NCI-H774 (cell line): Measurements from ENCODE around the gene KIF13A.
"Not testable (repeated sequence)": the region's sequence is repeated elsewhere in the genome, so short reads cannot be mapped to it uniquely, and the experiment has no call there.

ENCODE experiments used
- DNase-seq: peaks from one replicate; lab custom pipeline; 2025; lab: John Stamatoyannopoulos, UW

The KIF13A gene

DNA sequence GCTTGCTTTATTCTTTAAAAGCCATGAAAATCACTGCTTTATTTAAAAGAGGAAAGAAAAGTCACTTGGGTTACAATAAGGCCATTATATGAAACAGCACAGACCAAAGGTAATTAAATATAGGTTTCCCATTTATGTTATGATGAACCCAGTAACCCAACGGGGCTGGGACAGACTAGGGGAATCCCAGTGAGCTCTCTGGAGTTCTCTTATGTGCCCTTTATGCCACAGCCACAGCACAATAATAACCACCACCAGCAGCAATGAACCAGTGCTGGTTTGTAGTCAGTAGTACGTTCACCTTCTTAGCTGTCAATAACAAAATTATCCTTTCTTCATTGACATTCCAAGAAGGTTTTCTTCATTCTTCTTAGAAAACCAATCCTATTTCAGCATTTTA lies 87.4 kb downstream of the KIF13A start:
- DNase-seq: no peak

- no peak for DNase-seq
Measured at GRCh38 chr6:17899491-17899890, 87.9 kb downstream of the KIF13A start.

DNA sequence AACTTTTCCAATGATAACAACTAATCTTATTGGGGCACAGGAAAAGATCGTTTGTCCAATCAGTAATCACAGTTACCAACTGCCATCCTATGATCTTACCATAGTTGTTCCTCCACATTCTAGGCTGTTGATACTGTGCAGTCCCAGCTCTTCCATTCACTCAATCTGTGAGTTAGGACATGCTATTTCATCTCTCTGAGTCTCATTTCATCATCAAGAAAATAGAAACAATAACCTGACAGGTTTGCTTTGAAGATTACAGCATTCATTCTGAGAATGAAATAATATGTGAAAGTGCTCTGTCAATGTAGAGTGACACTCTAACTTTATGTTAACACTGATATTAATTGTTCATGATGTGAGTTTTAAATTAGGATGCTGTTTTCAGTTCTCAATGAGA lies 89.8 kb downstream of the KIF13A start:
- no peak for DNase-seq

DNA sequence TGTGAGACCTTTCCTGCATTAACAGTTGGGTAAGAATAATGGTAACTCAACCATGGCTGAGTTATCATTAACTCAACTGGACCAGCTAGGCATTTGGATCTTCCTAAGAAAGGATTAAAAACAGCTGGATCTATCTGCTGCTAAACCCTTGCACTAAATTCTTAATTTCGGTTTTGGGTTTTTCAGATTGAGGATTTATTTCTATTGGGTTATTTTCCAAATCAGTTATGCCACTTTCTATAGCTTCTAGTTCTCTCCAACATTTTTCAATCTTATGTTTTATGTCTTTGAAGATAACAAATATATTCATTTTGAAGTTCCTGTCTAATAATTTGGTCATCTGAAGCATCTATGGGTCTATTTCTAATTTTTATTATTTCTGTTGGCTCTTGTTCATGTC lies 92.5 kb downstream of the KIF13A start:
- no peak for DNase-seq

- no peak for DNase-seq
Measured at GRCh38 chr6:17894191-17894590, 93.2 kb downstream of the KIF13A start.

GRCh38 chr6:17892097-17892686 lies 95.2 kb downstream of the KIF13A start:
- no peak for DNase-seq

DNA sequence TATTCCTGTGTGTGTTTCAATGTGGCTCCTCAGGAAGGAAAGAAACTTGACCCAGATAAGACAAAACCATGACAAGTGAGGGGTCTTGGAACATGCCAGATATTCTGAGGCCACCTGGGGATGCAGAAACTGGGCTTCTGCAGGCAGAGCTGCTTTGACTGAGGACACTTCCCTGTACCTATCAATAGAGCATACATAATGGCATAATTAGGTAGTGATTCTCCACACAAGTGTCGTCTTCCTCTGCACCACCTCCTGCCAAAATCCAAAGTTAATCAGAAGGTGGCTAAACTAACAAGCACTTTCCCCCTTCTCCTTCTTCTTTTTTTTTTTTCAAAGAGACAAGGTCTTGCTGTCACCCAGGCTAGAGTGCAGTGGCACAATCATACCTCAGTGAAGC lies 97.1 kb downstream of the KIF13A start:
- no peak for DNase-seq

- DNase-seq: not testable (repeated sequence)
Measured at GRCh38 chr6:17889777-17890176, 97.7 kb downstream of the KIF13A start.

DNA sequence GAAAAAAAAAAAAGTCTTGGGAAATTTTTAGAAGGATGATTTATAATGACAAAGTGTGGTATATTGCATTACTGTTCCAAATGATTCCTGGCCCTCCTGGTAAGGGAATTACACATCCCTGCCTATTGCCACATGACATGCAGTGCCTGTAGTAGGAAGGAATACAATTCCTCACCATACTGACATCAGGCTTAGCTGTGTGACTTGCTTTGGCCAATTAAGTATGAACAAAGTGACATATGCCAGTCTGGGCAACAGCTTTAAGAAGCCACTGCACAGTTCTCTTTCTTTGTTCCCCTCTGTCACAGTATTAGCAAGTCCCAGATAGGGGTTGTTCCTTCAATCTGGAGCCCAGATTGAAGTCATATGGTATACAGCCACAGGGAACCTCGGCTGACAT lies 100.5 kb downstream of the KIF13A start:
- DNase-seq: no peak

- no peak for DNase-seq
Measured at GRCh38 chr6:17885889-17886576, 101.4 kb downstream of the KIF13A start.

DNA sequence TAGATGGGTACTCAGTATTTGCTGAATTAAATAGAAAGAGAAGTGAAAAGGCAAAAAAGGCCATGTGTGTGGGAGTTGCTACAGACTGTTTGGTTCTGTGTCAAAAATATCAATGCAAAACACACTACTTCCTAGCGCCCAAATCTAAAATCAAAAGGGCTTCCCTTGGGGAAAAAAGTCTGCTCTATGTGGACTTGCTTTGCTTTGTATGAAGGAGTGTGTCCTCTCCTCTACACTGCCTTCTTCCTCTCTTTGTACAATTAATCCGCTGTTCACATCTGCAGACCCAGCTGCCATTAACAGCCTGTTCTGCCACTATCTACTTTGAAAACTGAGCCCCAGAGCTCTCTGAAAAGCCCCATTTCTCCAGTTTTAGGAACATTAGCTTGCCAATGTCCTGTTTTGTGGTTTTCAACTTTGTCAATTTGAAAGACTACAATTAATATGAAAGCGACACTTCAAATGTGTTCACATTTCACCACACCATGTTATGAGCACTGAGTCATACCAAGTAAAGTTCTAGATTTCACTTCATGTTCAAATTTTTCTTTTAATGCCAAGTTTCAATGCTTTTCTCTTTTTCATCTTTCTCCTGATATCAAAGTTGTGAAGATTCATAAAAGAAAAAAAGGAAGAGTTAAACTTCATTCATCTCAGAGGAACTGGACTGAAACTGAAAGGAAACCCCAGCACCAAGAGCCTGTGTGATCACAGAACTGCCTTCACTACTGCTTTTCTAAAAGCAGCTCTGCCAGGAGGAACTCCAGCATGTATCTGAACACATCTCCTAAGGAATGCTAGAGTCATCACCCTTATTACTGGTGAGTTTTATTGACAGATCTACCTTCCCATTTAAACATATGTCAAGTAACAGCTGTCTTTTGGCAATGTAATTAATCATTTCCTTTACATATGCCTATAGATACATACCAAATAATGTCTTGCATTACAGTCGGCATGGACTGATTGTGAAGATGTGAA lies 102.6 kb downstream of the KIF13A start:
- DNase-seq: no peak

GRCh38 chr6:17883665-17884497 lies 103.6 kb downstream of the KIF13A start:
- DNase-seq: no peak

GRCh38 chr6:17881085-17881858 lies 106.2 kb downstream of the KIF13A start:
- DNase-seq: no peak

- no peak for DNase-seq
Measured at GRCh38 chr6:17879184-17879583, 108.3 kb downstream of the KIF13A start.

- DNase-seq: no peak
Measured at GRCh38 chr6:17878734-17879133, 108.7 kb downstream of the KIF13A start.

GRCh38 chr6:17877895-17878440 lies 109.5 kb downstream of the KIF13A start:
- DNase-seq: no peak

GRCh38 chr6:17877196-17877894 lies 110.1 kb downstream of the KIF13A start:
- DNase-seq: no peak

- DNase-seq: no peak
Measured at GRCh38 chr6:17874753-17875152, 112.7 kb downstream of the KIF13A start.

- no peak for DNase-seq
Measured at GRCh38 chr6:17872908-17873307, 114.5 kb downstream of the KIF13A start.

DNA sequence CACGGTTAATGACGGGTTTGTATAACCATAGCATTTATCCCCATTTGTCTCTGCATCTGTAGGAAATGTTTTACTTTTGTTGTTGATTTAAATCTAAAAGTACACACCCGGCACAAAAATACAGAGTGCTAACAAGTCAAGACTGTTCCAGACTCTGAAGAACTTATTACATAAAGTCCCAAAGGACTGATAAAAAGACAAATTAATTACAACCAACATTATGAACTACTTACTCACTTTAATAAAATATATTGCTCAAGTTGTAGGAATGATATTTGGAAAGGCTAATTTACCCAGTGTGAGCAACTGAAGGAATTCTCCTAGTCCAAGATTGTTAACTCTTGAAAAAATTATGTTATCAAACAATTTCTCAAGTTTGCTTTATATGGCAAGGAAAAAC lies 115.6 kb downstream of the KIF13A start:
- DNase-seq: no peak
